DOHH2 (cell line): ENCODE results near the gene KCNK5.

ENCODE experiments used
- H3F3A ChIP-seq: fragments of 200-600 bp; sonication (generic), shearing (Covaris generic); 2 replicates; pipeline ENCODE4 v1.6.0; 2016; ENCODE audit warnings: antibody characterized with exemption, mild to moderate bottlenecking; ENCODE audit not compliant: control insufficient read depth, insufficient read depth
- H3K27ac ChIP-seq: fragments of 200-600 bp; sonication (generic); 2 replicates; pipeline ENCODE4 v1.5.1; 2014; ENCODE audit warnings: low read depth, mild to moderate bottlenecking, low read length, moderate library complexity
- H3K27me3 ChIP-seq: fragments of 200-600 bp; sonication (generic); 2 replicates; pipeline ENCODE4 v1.6.1; 2014; ENCODE audit warnings: mild to moderate bottlenecking, low read length, mixed read lengths; ENCODE audit not compliant: control insufficient read depth
- H3K36me3 ChIP-seq: fragments of 200-600 bp; sonication (generic); 2 replicates; pipeline ENCODE4 v1.6.1; 2014; ENCODE audit warnings: mild to moderate bottlenecking, low read length, moderate library complexity, mixed read lengths; ENCODE audit not compliant: control insufficient read depth
- H3K4me1 ChIP-seq: fragments of 200-600 bp; sonication (generic); 2 replicates; pipeline ENCODE4 v1.6.1; 2014; ENCODE audit warnings: mild to moderate bottlenecking, low read length, mixed read lengths; ENCODE audit not compliant: control insufficient read depth
- H3K4me2 ChIP-seq: fragments of 200-600 bp; sonication (generic); 2 replicates; pipeline ENCODE4 v1.6.0; 2014; ENCODE audit warnings: mild to moderate bottlenecking, low read length, moderate library complexity
- H3K4me3 ChIP-seq: fragments of 200-600 bp; sonication (generic); 2 replicates; pipeline ENCODE4 v1.5.1; 2014; ENCODE audit warnings: mild to moderate bottlenecking, low read length, mixed read lengths
- H3K79me2 ChIP-seq: fragments of 200-600 bp; sonication (generic); 2 replicates; pipeline ENCODE4 v1.6.1; 2014; ENCODE audit warnings: mild to moderate bottlenecking, low read length, mixed read lengths; ENCODE audit not compliant: control insufficient read depth
- H3K9me2 ChIP-seq: fragments of 200-600 bp; sonication (generic); replicated peaks from 2 replicates; pipeline ENCODE4 v1.6.1; 2014; ENCODE audit warnings: mild to moderate bottlenecking, low read length, mixed read lengths; ENCODE audit not compliant: control insufficient read depth
- H3K9me3 ChIP-seq: fragments of 200-600 bp; sonication (generic); 2 replicates; pipeline ENCODE4 v1.6.1; 2014; ENCODE audit warnings: antibody characterized with exemption, low read length, mixed read lengths; ENCODE audit not compliant: control insufficient read depth, insufficient read depth
- H4K20me1 ChIP-seq: fragments of 200-600 bp; sonication (generic); 2 replicates; pipeline ENCODE4 v1.6.0; 2014; ENCODE audit warnings: low read depth, mild to moderate bottlenecking, antibody characterized with exemption, low read length, moderate library complexity; ENCODE audit not compliant: control insufficient read depth, insufficient read depth
- CTCF ChIP-seq: fragments of 200-600 bp; sonication (generic); IDR thresholded peaks from one replicate; pipeline ENCODE4 v1.5.1; 2014; ENCODE audit warnings: antibody characterized with exemption, mild to moderate bottlenecking, low read depth, low read length; ENCODE audit not compliant: poor library complexity, severe bottlenecking
- EZH2phosphoT487 ChIP-seq: fragments of 200-600 bp; sonication (generic); IDR thresholded peaks from 2 replicates; pipeline ENCODE4 v1.6.1; 2017; ENCODE audit warnings: borderline replicate concordance, mild to moderate bottlenecking, antibody characterized with exemption, low read length, moderate library complexity, mixed read lengths

The KCNK5 gene

GRCh38 chr6:39177130-39177529 is 52.1 kb downstream of the KCNK5 start:
- TF ChIP-seq EZH2phosphoT487 (no peak), CTCF (no peak)
- Histone ChIP-seq H3K9me3 (peaks cover 7% of the 10 kb centered on the region; the same call in 1 of the 2 replicates), H3K27me3 (no peaks in the 10 kb centered on the region)

GRCh38 chr6:39173270-39173669 is 56.0 kb downstream of the KCNK5 start:
- no peak overlapping the region for H3K4me3 ChIP-seq
- H3K4me1 ChIP-seq, result no peaks in the 10 kb centered on the region
- no peak overlapping the region for H3K27ac ChIP-seq
- TF ChIP-seq CTCF (no peak), EZH2phosphoT487 (no peak)
- H3K9me2 ChIP-seq, result no peaks in the 10 kb centered on the region; the same call in 1 of the 2 replicates
- no peaks in the 10 kb centered on the region for H3K79me2 ChIP-seq
- H4K20me1 ChIP-seq, result no peaks in the 10 kb centered on the region
- H3K36me3 ChIP-seq, result no peaks in the 10 kb centered on the region
- H3K27me3 ChIP-seq, result no peaks in the 10 kb centered on the region
- no peak overlapping the region for H3K4me2 ChIP-seq
- peaks cover 7% of the 10 kb centered on the region; the same call in 1 of the 2 replicates for H3K9me3 ChIP-seq
- no peaks in the 10 kb centered on the region for H3F3A ChIP-seq

More at GRCh38 chr6:39177130-39177529, 52.1 kb downstream of the KCNK5 start:
- no peaks in the 10 kb centered on the region for H3K79me2 ChIP-seq
- H3K4me2 ChIP-seq, result no peak overlapping the region
- no peaks in the 10 kb centered on the region for H3K9me2 ChIP-seq
- H4K20me1 ChIP-seq, result no peaks in the 10 kb centered on the region
- H3K4me3 ChIP-seq, result no peak overlapping the region
- H3K4me1 ChIP-seq, result no peaks in the 10 kb centered on the region
- no peaks in the 10 kb centered on the region for H3F3A ChIP-seq
- no peak overlapping the region for H3K27ac ChIP-seq
- no peaks in the 10 kb centered on the region for H3K36me3 ChIP-seq

- H3F3A ChIP-seq, result no peaks in the 10 kb centered on the region
- H3K9me2 ChIP-seq, result no peaks in the 10 kb centered on the region; the same call in 1 of the 2 replicates
- no peaks in the 10 kb centered on the region for H3K4me1 ChIP-seq
- 0 out of 2 replicates have a peak, but pooled peaks cover 2% of the 10 kb centered on the region for H3K27me3 ChIP-seq
- H3K4me3 ChIP-seq, result no peak overlapping the region
- TF ChIP-seq CTCF (no peak), EZH2phosphoT487 (no peak)
- no peak overlapping the region for H3K4me2 ChIP-seq
- H3K27ac ChIP-seq, result no peak overlapping the region
- no peaks in the 10 kb centered on the region for H4K20me1 ChIP-seq
- H3K79me2 ChIP-seq, result no peaks in the 10 kb centered on the region
- H3K9me3 ChIP-seq, result peaks cover 5% of the 10 kb centered on the region; the same call in 1 of the 2 replicates
- H3K36me3 ChIP-seq, result no peaks in the 10 kb centered on the region
Measured at GRCh38 chr6:39172377-39172757, 56.9 kb downstream of the KCNK5 start.
